GDM1 (cell line): ENCODE data around the gene USP24.
"Not testable (repeated sequence)": the region's sequence is repeated elsewhere in the genome, so short reads cannot be mapped to it uniquely, and the experiment has no call there.

Experiments
- DNase-seq: peaks from one replicate; lab custom pipeline; 2025; lab: John Stamatoyannopoulos, UW

Gene USP24

GRCh38 chr1:55124470-55124869, 90.7 kb downstream of the USP24 start:
- no peak for DNase-seq

DNA sequence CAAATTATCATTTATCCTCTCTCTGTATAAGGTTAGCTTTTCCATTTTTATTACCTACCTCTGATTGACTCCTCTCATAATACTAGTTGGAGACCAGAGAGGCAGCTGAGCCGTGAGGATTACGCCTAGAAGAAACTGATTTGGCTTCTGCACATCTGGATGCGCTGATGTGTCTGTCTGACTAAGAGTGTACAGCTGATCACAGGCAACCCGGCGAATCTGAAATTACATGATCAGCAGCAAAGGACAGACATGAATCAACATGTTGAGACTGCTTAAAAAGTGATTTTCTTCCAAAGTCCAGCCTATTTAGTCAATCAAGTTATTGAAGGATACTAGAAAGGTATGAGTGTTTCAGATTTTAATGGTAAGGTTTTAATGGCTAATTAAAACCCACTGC, 94.6 kb downstream of the USP24 start:
- no peak for DNase-seq

DNA sequence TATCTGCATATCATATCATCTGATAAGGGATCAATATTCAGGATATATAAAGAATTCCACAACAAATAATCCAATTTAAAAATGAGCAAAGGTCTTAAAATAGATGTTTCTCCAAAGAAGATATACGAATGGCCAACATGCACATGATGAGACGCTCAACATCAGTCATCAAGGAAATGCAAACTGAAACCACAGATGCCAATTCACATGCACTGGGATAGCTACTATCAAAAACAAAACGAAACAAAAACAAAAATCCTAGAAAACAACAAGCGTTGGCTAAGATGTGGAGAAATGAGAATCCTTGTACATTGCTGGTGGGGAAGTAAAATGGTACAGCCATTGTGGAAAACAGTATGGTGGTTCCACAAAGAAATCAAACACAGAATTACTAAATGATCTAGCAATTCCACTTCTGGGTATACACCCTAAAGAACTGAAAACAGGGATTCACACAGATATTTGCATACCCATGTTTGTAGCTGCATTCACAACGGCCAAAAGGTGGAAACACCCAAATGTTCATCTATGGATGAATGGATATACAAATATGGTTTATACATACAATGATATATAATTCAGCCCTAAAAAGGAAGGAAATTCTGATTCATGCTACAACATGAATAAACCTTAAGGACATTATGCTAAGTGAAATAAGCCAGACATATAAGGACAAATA, 96.4 kb downstream of the USP24 start:
- no peak for DNase-seq

- no peak for DNase-seq
These were observed 97.2 kb downstream of the USP24 start for GRCh38 chr1:55117941-55118340.

- not testable (repeated sequence) for DNase-seq
These were observed 106.2 kb downstream of the USP24 start for GRCh38 chr1:55109005-55109404.

GRCh38 chr1:55107101-55107500, 108.1 kb downstream of the USP24 start:
- no peak for DNase-seq

GRCh38 chr1:55103891-55104290, 111.3 kb downstream of the USP24 start:
- no peak for DNase-seq

- DNase-seq = no peak
These were observed 120.1 kb downstream of the USP24 start for GRCh38 chr1:55095095-55095494.

DNA sequence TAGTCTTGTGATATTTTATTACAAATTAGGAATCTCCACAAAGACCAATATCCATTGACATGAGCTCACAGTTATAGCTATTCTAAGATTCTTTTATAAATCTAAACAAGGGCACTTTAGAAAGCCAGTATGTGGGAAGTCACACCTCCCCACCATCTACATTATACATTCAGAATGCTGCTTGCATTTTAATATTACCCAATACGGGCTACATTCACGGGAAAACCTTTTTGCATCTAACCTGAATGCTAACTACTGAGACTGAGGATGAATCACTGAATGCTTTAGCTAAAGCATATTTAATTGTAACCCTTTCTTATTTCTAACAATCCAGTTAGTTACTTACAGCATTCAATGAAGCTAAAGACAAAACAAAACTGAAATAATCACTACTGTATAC, 122.7 kb downstream of the USP24 start:
- no peak for DNase-seq

DNA sequence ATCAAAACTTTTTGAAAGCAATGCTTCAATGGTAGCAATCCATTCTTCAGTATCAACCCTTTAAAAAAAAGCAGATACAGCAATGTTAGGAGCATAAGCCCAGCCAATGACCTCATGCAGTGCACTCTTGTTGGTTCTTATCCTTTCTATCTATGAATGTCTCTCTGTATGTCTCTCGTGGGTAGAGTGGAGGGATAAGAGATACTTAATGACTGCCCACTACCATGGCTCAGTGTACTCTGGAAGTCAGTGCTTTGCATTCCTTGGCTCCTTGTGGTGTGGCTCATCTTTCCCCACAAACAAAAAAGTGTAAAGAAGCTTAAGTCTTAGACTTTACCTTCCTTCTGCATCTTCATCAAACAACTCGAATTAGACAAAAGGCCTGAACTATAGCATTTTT, 125.5 kb downstream of the USP24 start:
- no peak for DNase-seq

DNA sequence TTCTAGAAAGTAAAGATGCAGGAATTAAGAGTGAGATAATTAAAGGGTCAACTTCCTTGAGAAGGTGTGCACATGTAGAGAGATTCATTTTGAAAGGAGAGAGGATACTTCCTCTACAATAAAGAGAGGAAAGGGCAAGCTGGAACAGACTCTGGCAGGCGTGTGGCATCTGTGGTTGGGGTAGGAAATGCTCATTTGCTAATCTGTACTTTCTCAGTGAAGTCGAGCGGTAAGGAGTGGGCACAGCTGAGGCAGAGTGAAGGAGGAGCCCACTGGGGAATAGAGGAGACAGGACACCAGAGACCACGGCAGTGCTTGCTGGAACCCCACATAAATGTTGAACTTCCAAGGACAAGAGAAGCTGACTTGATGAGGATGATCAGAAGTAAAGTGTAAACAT, 126.8 kb downstream of the USP24 start:
- DNase-seq = no peak

DNA sequence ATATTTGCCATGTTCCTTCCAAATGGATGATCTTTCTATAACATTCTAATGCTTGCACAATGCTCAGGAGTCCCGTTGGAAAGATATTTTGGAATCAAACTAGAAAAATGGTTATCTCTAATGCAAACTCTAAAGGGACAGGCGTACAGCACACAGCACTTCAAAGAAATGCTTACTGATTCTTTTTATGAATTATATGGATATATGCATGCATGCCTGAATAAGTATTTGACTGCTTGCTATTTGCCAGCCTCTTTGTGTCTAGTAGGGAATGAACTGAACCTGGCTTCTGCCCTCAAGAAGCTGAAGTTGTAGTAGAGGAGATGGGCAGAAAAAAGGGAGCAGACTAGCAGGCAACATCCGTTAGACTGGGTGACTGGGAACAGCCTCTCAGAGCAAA, 127.7 kb downstream of the USP24 start:
- no peak for DNase-seq

DNA sequence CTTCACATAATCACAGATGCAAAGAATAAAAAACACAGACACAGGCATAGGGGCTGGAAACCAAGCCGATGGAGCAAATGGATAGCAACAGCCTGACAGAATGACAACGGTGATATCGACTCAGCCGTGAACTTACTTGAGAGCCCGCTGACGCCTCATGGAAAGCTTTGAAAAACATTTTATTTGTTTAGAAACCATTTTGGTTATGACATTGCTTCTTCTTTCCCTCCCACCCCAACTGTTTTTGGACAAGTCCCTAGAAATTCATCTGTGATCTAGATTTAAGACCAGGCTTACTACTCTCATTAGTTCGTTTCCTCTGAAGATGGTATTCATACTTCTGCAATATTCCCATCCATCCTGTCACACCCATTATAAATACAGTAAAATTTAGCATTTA, 130.9 kb downstream of the USP24 start:
- DNase-seq = no peak

DNA sequence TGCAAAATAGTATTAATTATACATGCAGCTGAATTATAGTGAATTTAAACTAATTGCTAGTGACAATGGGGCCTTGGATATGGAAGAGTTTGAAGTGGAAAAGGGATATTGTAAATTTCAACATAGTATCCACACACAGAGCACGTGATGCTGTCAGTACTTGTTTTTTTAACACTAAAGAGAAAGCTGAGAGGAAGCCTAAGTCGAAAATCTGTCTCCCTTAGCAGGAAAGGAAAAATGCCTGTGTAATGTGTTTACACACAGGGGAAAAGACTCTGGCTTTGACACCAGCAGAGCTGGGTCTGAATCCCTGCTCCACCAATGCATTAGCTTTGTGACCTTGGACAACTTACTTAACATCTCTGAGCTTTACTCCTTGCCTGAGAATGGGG, 133.3 kb downstream of the USP24 start:
- DNase-seq = no peak

GRCh38 chr1:55081188-55081904, 133.8 kb downstream of the USP24 start:
- no peak for DNase-seq

DNA sequence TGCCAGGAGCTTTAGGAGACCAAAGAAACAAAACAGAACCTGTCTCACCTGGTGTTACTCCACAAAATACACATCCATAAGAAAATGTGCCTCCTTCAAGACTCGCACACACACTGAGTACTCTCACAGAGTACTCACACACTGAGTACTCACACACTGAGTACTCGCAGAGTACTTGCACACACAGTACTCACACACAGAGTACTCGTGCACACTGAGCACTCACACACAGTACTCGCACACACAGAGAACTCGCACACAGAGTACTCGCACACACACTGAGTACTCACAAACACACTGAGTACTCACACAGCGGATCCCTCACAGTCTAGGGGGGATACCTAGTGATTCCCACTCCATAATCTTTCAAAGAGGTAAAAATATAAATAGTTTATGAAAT, 135.5 kb downstream of the USP24 start:
- DNase-seq = no peak

DNA sequence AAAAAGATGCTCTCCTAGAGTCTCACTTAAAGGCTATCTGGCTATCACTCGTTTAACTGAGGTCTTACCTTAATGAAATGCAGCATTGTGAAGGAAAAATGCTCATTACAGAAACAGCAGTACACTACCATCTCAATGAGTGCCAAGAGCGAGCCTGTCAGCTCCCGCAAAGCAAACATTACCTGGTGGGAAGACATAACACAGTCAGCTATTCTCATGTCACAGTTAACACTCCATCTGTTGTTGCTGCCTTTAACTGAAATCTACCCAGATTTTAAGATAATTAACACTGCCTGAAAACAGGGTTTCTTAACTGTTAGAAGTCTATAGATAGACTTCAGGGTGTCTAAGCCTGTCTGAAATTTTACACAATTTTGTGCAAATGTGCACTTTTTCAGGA, 136.7 kb downstream of the USP24 start:
- DNase-seq = no peak

- DNase-seq = no peak
These were observed 138.8 kb downstream of the USP24 start for GRCh38 chr1:55076356-55076755.

DNA sequence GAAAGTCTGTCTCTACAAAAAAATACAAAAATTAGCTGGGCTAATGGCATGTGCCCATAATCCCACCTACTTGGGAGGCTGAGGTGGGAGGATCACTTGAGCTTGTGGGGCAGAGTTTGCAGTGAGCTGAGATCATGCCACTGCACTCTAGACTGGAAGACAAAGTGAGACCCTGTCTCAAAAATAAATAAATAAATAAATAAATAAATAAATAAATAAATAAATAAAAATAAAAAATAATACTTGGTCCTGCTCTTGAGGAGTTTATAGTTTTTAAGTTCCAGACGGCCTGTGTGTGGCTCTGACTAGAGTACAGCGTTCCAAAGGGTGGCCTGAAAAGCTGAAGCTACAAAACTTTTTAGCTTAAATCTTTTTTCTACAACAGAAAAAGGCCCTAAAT, 140.7 kb downstream of the USP24 start:
- no peak for DNase-seq

DNA sequence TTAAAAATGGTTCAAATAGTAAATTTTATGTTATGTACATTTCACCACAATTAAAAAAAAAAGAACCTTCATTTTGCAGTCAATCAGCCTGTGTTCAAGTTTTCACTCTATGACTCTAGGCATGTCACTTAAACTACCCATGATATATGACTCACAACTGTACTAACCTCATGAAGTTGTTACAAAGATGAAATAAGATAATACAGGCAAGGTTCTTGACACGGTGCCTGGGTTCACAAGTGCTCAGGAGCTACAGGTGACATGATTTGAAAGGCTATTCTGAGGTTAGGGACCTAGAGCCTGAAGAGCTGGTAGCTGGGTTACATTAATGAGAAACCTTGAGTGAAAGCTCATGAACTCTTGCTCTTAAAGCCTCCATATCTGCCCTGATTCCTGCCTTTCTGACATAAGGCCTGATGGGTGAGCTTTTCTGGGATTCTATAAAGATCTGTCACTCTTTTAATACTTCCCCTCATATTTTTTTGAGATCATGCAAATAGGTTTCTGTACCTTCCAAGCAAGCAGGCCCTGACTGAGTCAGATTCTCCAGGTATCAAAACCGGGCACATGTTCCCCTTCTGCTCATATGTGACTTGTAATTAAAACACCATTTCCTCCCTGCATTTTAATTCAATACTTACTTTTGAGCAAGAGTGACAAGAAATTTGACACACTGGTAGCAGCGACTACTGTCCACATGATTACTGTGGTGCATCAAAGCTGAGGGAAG, 141.8 kb downstream of the USP24 start:
- DNase-seq = no peak

- DNase-seq = no peak
These were observed 143.7 kb downstream of the USP24 start for GRCh38 chr1:55071477-55071876.

DNA sequence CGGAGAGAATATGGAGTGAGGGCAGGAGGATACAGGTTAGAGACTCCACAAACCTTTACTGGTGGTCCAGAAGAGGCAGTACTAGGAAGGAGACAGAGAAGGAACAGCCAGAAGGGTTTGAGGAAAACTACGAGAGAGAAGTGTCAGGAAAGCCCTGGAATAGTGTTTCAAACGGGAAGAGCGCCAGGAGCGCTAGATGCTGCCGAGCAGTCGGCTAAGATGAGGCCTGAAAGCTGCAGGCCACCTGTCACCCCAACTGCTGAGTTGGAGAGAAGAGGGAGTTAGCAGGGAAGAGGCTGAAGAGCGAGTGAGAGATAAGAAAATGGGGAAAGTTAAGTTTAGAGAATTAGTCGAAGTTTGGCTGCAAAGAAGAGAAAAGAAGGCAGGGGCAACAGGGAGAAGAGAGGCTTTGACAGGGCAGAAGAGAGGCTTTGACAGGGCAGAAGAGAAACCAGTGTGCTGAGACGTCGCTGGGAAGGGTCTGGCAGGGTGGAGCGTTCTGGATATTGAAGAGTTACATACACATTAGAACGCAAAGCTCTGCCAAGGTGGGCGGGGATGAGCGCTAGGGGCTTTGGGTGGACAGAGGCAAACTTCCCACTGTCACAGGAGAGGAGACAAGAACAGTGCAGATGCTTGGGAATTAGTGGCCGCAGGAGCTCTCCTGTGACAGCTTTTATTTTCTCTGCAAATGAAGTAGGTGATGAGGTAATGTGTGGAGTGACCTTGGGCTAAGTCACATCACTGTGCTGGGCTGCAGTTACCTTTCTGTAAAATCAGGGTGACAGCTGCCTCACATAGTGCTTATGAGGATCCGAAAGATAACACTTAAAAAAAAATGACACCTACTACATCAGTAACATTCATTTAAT, 144.6 kb downstream of the USP24 start:
- DNase-seq = no peak
